Testis (tissue), 3 donors: ENCODE data around the gene BCCIP. TPM values are rescaled to one million over a fixed set of nuclear protein-coding genes. Genes with fewer than 3 reads are reported as not detected.

Source experiments
- DNase-seq: peaks from one replicate; pipeline ENCODE4 v3.0.0-alpha.2; 2019
- H3K27ac ChIP-seq, 2 donors: fragments of 200-600 bp; sonication (generic); one replicate each; pipeline ENCODE4 v1.5.1; 2019
- H3K27me3 ChIP-seq: fragments of 200-600 bp; sonication (generic); one replicate; pipeline ENCODE4 v1.5.1; 2019
- H3K36me3 ChIP-seq: fragments of 200-600 bp; sonication (generic); one replicate; pipeline ENCODE4 v1.5.1; 2017; ENCODE audit warnings: low read depth; ENCODE audit errors: missing control alignments
- H3K4me1 ChIP-seq: fragments of 200-600 bp; sonication (generic); one replicate; pipeline ENCODE4 v1.5.1; 2019
- H3K4me3 ChIP-seq, 2 donors: fragments of 200-600 bp; sonication (generic); one replicate each; pipeline ENCODE4 v1.5.1; 2017 to 2019
- H3K9me3 ChIP-seq: fragments of 200-600 bp; sonication (generic); one replicate; pipeline ENCODE4 v1.5.1; 2017
- CTCF ChIP-seq, 3 experiments: fragments of 450-650 bp in 2 of 3; fragments of 200-600 bp in 1 of 3; sonication (generic) in 1 of 3; IDR thresholded peaks; one replicate each; pipeline ENCODE4 v1.5.1; 2016 to 2019; ENCODE audit warnings: antibody characterized with exemption in 3 of 3, mild to moderate bottlenecking in 2 of 3, moderate library complexity in 1 of 3
- POLR2A ChIP-seq: fragments of 450-650 bp; IDR thresholded peaks from one replicate; pipeline ENCODE4 v1.6.1; 2017; ENCODE audit warnings: antibody characterized with exemption, mild to moderate bottlenecking, moderate library complexity
- WGBS, 2 donors: methylation state at CpG; one replicate each; pipeline ENCODE4 v1.1.5; 2018; 5-methylcytosine and 5-hydroxymethylcytosine counted together
- intact Hi-C: fragments of 100-400 bp; cut with DNase I; formaldehyde crosslinking; loops from one replicate; pipeline ENCODE4 v1.15.1; 2023; ENCODE audit warnings: low total_unique reads
- polyA plus RNA-seq: library from polyadenylated mRNA; stranded (reverse); fragments of 350-450 nt; fragmentation: Illumina TruSeq; extraction: RNeasy Lipid Tissue Mini Kit (QIAGEN cat#74804); gene quantifications from one replicate; pipeline ENCODE4 v1.2.3, GENCODE V29; 2014; ENCODE audit warnings: low read depth, low replicate concordance; ENCODE audit not compliant: insufficient read depth
- total RNA-seq, 2 donors: library from RNA; depleted of rRNA; stranded (reverse); fragments of >200 nt; gene quantifications; one replicate each; pipeline ENCODE4 v1.2.3, GENCODE V29; 2016

The BCCIP gene
- total and polyA plus RNA-seq, 3 donors from 2014 or later, result 59.8 to 81.9 (median 63.9) TPM

GRCh38 chr10:125782616-125783015 lies 40.7 kb upstream of the BCCIP start:
- Histone ChIP-seq H3K4me3 (no peak overlapping the region), H3K27ac (no peak overlapping the region), H3K9me3 (no peaks in the 10 kb centered on the region), H3K27me3 (no peaks in the 10 kb centered on the region), H3K4me1 (no peaks in the 10 kb centered on the region), H3K36me3 (no peaks in the 10 kb centered on the region)
- TF ChIP-seq POLR2A (no peak), CTCF (IDR thresholded peaks at IDR 0.05) (no peak)
- 91 to 93% methylated on average over 10 to 11 of the region's 11 CpGs for WGBS, 2 donors
- no peak for DNase-seq
- intact Hi-C loops, result no loop called here

GRCh38 chr10:125783408-125783807 lies 39.9 kb upstream of the BCCIP start:
- Histone ChIP-seq H3K9me3 (no peaks in the 10 kb centered on the region), H3K4me3 (no peak overlapping the region), H3K27me3 (no peaks in the 10 kb centered on the region), H3K27ac (no peak overlapping the region), H3K4me1 (no peaks in the 10 kb centered on the region), H3K36me3 (no peaks in the 10 kb centered on the region)
- intact Hi-C loops, result no loop called here
- WGBS, 2 donors, result 88 to 94% methylated on average over 5 to 7 of the region's 7 CpGs
- no peak for DNase-seq
- no peak for TF ChIP-seq POLR2A
- TF ChIP-seq CTCF (IDR thresholded peaks at IDR 0.05), result no peak

GRCh38 chr10:125783957-125784356 lies 39.4 kb upstream of the BCCIP start:
- Histone ChIP-seq H3K27ac (no peak overlapping the region), H3K4me1 (no peaks in the 10 kb centered on the region), H3K9me3 (no peaks in the 10 kb centered on the region), H3K27me3 (no peaks in the 10 kb centered on the region), H3K36me3 (no peaks in the 10 kb centered on the region), H3K4me3 (no peak overlapping the region)
- no peak for TF ChIP-seq POLR2A
- TF ChIP-seq CTCF (IDR thresholded peaks at IDR 0.05), result no peak
- WGBS, 2 donors, result 70 to 86% methylated on average over 6 of the region's 6 CpGs
- intact Hi-C loops, result no loop called here
- no peak for DNase-seq

GRCh38 chr10:125785791-125786190 lies 37.6 kb upstream of the BCCIP start:
- Histone ChIP-seq H3K4me3 (no peak overlapping the region), H3K27me3 (no peaks in the 10 kb centered on the region), H3K27ac (no peak overlapping the region), H3K4me1 (no peaks in the 10 kb centered on the region), H3K9me3 (no peaks in the 10 kb centered on the region), H3K36me3 (no peaks in the 10 kb centered on the region)
- 73 to 87% methylated on average over 9 of the region's 9 CpGs for WGBS, 2 donors
- DNase-seq, result no peak
- intact Hi-C loops, result no loop called here
- no peak for TF ChIP-seq POLR2A
- TF ChIP-seq CTCF (IDR thresholded peaks at IDR 0.05), result no peak

GRCh38 chr10:125788156-125789034 lies 35.0 kb upstream of the BCCIP start:
- 88 to 96% methylated on average over 8 to 17 of the region's 17 CpGs for WGBS, 2 donors
- H3K27me3 ChIP-seq, result no peaks in the 10 kb centered on the region

More at GRCh38 chr10:125788156-125789034, 35.0 kb upstream of the BCCIP start:
- no peak for TF ChIP-seq CTCF (IDR thresholded peaks at IDR 0.05)
- no peak for TF ChIP-seq POLR2A
- Histone ChIP-seq H3K9me3 (no peaks in the 10 kb centered on the region), H3K27ac (no peak overlapping the region), H3K4me3 (no peak overlapping the region), H3K36me3 (no peaks in the 10 kb centered on the region), H3K4me1 (no peaks in the 10 kb centered on the region)
- no peak for DNase-seq
- intact Hi-C loops, result no loop called here
